ENCODE results near the gene LRAT. TPM values are rescaled to one million over a fixed set of nuclear protein-coding genes. Genes with fewer than 3 reads are reported as not detected.

LRAT gene
- total and polyA plus RNA-seq, 9 of the 15 experiments (the other 6 are each of a cell fraction or from before 2014, with no cell fraction given): 0.03 to 0.41 (median 0.07) TPM; not detected in 4

GRCh38 chr4:154722262-154722661, 21.5 kb upstream of the LRAT start:
- FAIRE-seq: no peak
- Histone ChIP-seq H3K9me3 (replicated peaks; ENCODE audit: control insufficient read depth, insufficient read depth, low read depth, low read length) (no peaks in the 10 kb centered on the region), H3K4me3 (no peak overlapping the region), H3K27ac (ENCODE audit: extremely low read depth, low read depth, low read length) (no peak overlapping the region), H3K79me2 (ENCODE audit: control insufficient read depth, insufficient read depth, low read length) (no peaks in the 10 kb centered on the region), H3K9ac (ENCODE audit: insufficient read depth in 1 of 2, low read depth in 2 of 2, low read length in 2 of 2) (no peak overlapping the region), H3K9me1 (ENCODE audit: control insufficient read depth, insufficient read depth, low read length) (no peaks in the 10 kb centered on the region), H2AFZ (ENCODE audit: low read depth, low read length) (no peak overlapping the region), H3K36me3 (ENCODE audit: control insufficient read depth, insufficient read depth, low read length) (no peaks in the 10 kb centered on the region), H4K20me1 (replicated peaks; ENCODE audit: control insufficient read depth, insufficient read depth, low read length) (no peaks in the 10 kb centered on the region), H3K27me3 (ENCODE audit: control insufficient read depth in 2 of 2, insufficient read depth in 2 of 2, low read length in 2 of 2) (no peaks in the 10 kb centered on the region; a peak in 1 of 5 replicates), H3K4me1 (replicated peaks in 1 of 2; ENCODE audit: control insufficient read depth in 2 of 2, insufficient read depth in 2 of 2, low read length in 2 of 2) (no peaks in the 10 kb centered on the region; a peak in 1 of 5 replicates), H3K4me2 (ENCODE audit: insufficient read depth, low read length) (no peak overlapping the region)
- no peak for DNase-seq (ENCODE audit: extremely low read depth in 1 of 4, low spot score in 3 of 4)
- no peak for ATAC-seq
- CTCF ChIA-PET (ENCODE audit: low intra/inter-chr PET ratio): no interaction called here
- POLR2A ChIA-PET: no interaction called here
- TF ChIP-seq GATA2 (CRISPR knock-in tag; IDR thresholded peaks at IDR 0.05) (no peak), ZBTB49 (CRISPR knock-in tag; IDR thresholded peaks at IDR 0.05; ENCODE audit: borderline replicate concordance) (no peak), CREM (IDR thresholded peaks at IDR 0.05; ENCODE audit: low read depth) (no peak), MTA3 (IDR thresholded peaks at IDR 0.05; ENCODE audit: borderline replicate concordance) (no peak), PHF8 (IDR thresholded peaks at IDR 0.05; ENCODE audit: borderline replicate concordance, low read length) (no peak), IFI16 (CRISPR knock-in tag; IDR thresholded peaks at IDR 0.05) (no peak), BMI1 (IDR thresholded peaks at IDR 0.05; ENCODE audit: low read length) (no peak), ZNF398 (CRISPR knock-in tag; IDR thresholded peaks at IDR 0.05) (no peak), MCM5 (IDR thresholded peaks at IDR 0.05; ENCODE audit: low read depth) (no peak), GATAD2B (IDR thresholded peaks at IDR 0.05; ENCODE audit: borderline replicate concordance) (no peak), NR1H2 (CRISPR knock-in tag; IDR thresholded peaks at IDR 0.05) (no peak), ZNF507 (tag; conservative IDR thresholded peaks at IDR 0.05) (no peak), RB1 (IDR thresholded peaks at IDR 0.05; ENCODE audit: low read depth) (no peak), ZNF140 (CRISPR knock-in tag; IDR thresholded peaks at IDR 0.05) (no peak), BRD4 (IDR thresholded peaks at IDR 0.05) (no peak), TRIM28 (IDR thresholded peaks at IDR 0.05) (no peak), DDX20 (tag; IDR thresholded peaks at IDR 0.05; ENCODE audit: low read depth) (no peak), HBP1 (CRISPR knock-in tag; IDR thresholded peaks at IDR 0.05) (no peak), PPARD (CRISPR knock-in tag; IDR thresholded peaks at IDR 0.05) (no peak)
- intact Hi-C loops (cut with micrococcal nuclease) (no loop called here), in situ Hi-C loops (cut with MboI) (no loop called here)
- BruUV-seq (replicated peaks): no TSS peak

Measured in K562 (cell line).